HG02571 (cell line): Measurements from ENCODE around the gene ARMH4.
A peak's percentile ranks its signal among the peaks of the same experiment; 100 is the strongest.

Experiments
- ATAC-seq: cut with Tn5 transposase; IDR thresholded peaks from one replicate; pipeline ENCODE4 v1.9.1; 2021; ENCODE audit warnings: mild to moderate bottlenecking, moderate library complexity; ENCODE audit not compliant: unreplicated experiment

The ARMH4 gene, protein sequence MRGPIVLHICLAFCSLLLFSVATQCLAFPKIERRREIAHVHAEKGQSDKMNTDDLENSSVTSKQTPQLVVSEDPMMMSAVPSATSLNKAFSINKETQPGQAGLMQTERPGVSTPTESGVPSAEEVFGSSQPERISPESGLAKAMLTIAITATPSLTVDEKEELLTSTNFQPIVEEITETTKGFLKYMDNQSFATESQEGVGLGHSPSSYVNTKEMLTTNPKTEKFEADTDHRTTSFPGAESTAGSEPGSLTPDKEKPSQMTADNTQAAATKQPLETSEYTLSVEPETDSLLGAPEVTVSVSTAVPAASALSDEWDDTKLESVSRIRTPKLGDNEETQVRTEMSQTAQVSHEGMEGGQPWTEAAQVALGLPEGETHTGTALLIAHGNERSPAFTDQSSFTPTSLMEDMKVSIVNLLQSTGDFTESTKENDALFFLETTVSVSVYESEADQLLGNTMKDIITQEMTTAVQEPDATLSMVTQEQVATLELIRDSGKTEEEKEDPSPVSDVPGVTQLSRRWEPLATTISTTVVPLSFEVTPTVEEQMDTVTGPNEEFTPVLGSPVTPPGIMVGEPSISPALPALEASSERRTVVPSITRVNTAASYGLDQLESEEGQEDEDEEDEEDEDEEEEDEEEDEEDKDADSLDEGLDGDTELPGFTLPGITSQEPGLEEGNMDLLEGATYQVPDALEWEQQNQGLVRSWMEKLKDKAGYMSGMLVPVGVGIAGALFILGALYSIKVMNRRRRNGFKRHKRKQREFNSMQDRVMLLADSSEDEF

GRCh38 chr14:58152014-58152857, at the start of gene ARMH4:
Gene ARMH4, minus strand, starts transcription at chr14:58152213. Its CDS starts 12,855 bp downstream, at chr14:58139358.
- peak; percentile 91 for ATAC-seq

DNA sequence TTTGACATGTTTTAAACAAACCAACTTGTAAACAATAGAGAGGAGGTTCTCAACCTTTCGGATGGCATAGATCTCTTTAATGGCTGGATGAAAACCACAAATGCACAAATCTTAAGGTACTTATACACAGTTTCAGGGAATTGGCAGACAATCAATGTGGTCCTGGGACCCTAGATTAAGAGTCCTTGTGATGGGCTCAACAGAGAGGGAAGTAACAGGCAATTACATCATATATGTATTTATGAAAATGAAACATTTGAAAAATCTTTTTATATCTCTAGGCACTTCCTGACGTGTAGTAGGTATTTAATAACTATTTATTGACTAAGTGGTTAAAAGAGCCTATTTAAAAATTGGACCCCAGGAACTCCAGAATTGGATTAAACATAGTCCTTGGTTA, 48.8 kb upstream of the ARMH4 start:
- no peak for ATAC-seq

DNA sequence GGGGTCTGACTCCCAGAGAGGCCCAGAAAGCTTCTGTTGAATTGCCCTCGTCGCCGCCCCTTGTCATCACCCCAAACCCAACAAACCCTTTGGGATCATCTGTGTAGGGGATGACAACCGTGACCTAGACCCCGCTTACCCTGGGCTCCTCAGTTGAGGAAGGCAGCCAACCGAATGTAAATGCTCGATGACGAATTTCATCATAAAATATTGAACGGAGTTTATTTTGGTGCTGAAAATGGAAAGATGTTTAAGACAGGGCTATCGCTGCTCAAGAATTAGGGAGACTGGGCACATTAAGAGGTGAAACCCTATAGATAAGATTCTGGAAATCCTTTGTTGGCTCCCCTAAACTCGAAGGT, 48.4 kb upstream of the ARMH4 start:
- ATAC-seq: peak; percentile 7

DNA sequence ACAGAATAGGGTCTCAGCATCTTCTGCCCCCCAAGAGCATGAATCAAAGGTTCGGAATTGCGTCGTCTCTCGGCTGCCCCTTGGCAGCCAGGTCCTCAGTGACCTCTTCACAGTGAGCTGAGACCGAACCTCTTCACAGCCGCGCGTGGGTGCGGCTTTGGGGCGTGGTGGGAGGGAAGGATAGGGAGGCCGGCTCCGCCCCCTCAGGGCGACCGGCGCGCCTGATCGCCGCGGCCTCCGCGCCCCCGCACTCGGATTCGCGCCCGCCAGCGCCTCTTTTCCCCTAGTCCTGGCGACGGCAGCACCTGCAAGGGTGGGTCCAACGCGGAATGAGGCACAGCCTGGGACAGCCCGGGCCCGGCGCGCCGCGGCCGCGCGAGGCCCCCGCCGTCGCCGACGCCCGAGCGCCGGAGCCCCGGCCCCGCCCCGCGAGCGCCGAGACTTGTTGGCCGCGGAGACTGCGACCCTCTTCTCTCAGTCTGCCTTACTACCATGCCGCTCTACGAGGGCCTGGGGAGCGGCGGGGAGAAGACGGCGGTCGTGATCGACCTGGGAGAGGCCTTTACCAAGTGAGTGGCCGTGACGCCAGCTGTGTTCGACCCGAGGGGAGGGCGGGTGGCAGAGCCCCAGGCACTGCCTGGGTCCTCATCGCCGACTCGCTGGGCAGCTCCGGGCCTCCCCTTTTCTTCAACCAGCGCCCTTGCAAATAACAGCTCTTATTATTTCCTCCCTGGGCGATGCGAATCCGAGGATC, 47.9 kb upstream of the ARMH4 start, which contains the start of gene ACTR10:
Gene ACTR10, plus strand, starts transcription at position 424 of the 754 bp plus-strand sequence. Its CDS starts 69 bp downstream, at position 493.
- peak; percentile 94 for ATAC-seq

DNA sequence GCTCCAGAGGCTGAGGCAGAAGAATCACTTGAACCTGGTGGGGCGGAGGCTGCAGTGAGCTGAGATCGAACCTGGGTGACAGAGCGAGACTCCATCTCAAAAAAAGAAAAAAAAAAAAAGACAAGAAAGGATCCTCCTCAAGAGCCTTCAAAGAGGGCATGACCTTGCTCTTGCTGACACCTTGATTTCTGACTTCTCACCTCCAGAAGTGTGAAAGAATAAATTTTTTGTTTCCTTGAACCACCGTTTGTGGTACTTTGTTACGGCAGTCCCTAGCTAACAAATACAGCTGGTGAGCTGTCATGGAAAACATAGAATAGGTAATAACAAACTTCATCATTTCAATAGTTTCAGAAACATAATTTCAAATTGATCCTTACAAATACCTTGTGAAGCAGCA, 46.1 kb upstream of the ARMH4 start:
- ATAC-seq: no peak

GRCh38 chr14:58196198-58196597, 44.2 kb upstream of the ARMH4 start:
- no peak for ATAC-seq

- ATAC-seq: no peak
These were observed 41.5 kb upstream of the ARMH4 start for GRCh38 chr14:58193542-58193941.

GRCh38 chr14:58191763-58192601, 40.0 kb upstream of the ARMH4 start:
- no peak for ATAC-seq

DNA sequence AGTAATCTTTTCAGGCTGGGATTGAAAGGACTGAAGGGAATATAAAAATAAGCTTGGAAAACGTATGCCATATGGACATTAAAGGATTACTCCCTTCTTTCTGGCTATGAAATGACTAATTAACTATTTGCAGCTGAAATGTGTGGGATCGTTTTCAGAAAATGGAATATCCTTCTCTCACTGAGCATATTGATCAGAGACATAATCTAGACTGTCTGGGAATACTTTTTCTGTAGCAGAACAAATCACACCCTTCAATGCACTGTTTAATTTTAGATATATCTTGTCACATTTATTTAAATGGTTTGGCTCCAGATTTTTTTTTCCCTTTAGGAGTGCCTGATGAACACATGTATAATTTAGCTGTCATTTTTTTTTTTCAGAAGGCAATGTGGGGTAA, 37.2 kb upstream of the ARMH4 start:
- no peak for ATAC-seq

GRCh38 chr14:58177125-58177524, 25.1 kb upstream of the ARMH4 start:
- no peak for ATAC-seq

DNA sequence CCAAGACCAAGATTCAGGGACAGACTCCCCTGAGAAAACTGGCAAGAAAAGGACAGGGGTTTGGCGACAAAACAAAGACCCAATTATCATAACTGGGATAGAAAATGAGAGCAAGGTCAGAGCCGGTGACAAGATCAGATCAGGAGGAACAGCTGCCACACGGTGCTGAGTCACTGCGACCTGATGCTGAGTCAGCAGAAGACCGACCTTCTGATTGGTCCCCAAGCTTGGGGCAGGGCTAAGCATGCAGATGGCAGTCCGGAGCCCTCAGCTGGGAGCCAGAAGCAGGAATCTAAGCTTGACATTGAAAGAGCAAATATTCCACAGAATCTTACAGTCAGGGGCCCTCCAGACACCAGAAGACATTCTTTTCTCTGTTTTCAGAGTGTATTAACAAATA, 19.1 kb upstream of the ARMH4 start:
- peak; percentile 87 for ATAC-seq

DNA sequence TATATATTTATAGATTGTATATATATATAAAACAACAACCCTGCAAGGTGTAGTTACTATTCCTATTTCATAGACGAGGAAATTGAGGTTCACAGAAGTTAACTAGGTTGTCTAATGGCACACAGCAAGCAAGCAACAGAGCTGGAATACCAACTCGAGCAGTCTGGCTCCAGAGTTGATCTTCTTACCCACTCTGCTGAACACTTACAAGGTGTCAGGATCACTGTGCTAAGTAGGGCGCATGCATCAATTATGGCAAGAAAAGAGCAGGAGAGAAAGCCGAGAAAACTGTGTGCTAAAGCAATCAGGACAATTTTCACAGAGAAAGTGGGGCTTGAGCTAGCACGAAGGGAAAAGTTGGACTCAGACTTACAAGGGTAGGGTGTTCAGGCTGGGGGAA, 15.9 kb upstream of the ARMH4 start:
- ATAC-seq: no peak

DNA sequence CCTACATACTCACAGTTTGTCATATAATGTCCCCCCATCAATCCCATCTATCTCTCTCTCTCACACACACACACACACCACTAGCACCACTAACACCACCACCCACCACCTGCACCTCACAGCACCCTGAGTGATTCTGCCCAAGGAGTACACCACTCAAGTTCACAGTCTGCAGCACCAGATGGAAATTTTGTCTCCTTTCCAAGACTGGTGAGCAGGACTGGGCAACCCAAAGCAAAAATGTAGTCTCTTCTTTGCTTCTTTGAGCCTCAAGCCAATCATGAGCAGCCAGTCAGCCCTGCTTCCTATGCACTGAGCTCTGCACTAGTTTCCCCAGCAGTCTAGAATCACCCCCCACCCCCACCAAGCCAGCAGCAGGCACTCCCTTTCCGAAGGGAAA, 15.0 kb upstream of the ARMH4 start:
- no peak for ATAC-seq

DNA sequence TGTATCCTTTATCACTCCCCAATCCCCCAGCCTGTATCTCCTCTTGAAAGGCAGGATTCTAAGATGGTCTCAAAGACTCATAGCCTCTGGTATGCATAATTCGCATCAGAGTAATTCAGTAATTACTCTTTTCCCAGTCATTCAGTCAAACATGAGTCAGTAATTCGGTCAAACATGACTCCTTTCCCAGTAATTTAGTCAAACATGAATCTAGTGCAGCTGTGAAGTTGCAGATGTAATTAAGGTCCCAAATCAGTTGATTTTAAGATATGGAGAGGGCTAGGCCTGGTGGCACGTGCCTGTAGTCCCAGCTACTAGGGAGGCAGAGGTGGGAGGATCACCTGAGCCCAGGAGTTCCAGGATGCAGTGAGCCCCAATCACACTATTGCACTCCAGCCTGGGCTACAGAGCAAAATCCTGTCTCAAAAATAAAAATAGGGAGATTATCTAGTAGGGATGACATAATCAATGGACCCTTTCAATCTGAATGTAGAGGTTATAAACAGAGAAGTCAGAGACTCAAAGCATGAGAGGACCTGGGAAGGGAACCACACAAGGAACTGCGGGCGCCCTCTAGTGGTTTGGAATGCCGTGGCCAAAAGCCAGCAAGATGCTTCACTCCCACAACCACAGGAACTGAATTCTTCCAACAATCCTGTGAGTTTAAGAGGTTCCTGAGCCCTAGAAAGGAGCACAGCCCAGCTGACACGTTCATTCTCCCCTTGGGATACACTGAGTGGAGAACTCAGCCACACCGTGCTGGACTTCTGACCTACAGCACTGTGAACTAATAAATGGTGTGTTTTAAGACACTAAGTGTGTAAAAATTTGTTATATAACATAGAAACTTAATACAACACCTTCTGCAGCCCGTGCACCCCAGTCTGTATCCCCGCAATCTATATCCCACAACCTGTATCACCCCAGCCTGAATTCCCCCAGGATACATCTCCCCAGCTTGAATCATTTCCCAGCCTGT, 14.3 kb upstream of the ARMH4 start:
- ATAC-seq: no peak

- no peak for ATAC-seq
These were observed 8.5 kb upstream of the ARMH4 start for GRCh38 chr14:58160561-58160960.

GRCh38 chr14:58151133-58152013, 640 bp downstream of the ARMH4 start:
- peak; percentile 30 for ATAC-seq

GRCh38 chr14:58150243-58150805, 1.7 kb downstream of the ARMH4 start:
- no peak for ATAC-seq
